Stimulated activated CD8-positive, alpha-beta memory T cell treated with anti-CD3 and anti-CD28 coated beads, Interleukin-15, amount 100 ng/mL, for 48 hours (primary cell): ENCODE results near the gene ZNF287.
"Not testable (repeated sequence)": the region's sequence is repeated elsewhere in the genome, so short reads cannot be mapped to it uniquely, and the experiment has no call there.

Experiments used
- DNase-seq, 2 donors: peaks; one replicate each; pipeline ENCODE4 v3.0.0-alpha.2; 2020; ENCODE audit warnings: low read depth in 2 of 2

The ZNF287 gene

DNA sequence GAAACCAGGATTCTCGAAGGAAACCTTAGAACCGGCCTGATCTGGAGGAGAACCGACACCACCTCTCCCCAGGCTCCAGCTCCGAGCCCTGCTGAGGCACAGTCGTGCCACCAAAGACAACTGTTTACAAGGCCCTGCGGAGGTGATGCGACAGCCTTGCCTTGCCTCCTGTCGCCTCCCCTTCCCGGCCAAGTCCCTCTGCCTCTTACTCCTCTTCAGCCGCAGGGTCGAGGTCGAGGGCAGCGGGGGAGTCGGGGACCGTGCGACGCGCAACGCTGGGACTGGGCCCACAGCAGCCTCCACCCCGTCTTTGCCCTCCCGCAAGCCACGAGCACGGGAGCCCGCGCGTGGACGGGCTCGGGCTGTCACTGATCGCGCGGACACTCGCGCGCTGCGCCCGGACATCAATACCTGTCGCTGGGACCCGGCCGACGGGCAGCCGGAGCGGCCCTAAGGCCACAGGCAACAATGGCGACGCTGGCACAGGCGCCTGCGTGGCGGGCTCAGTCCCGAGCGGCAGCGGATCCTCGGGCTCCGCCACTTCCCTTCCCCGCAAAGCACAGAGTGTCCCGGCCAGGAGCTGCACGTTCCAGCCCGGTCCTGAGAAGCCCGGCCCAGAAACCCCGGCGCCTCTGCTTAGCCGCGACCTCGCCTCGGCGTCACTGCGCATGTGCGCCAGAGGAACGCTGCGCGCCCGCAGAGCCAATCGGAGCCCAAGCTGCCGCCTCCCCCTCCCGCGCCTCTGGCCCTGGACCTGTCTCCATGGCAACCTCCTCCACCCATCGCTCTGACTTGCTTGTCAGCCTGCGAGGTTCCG lies at the start of gene ZNF287:
TSS of gene ZNF287 (minus strand) at position 664 of the 817 bp plus-strand sequence. CDS start 1,473 bp downstream, outside the sequence.
- DNase-seq = peak; percentile 88

DNA sequence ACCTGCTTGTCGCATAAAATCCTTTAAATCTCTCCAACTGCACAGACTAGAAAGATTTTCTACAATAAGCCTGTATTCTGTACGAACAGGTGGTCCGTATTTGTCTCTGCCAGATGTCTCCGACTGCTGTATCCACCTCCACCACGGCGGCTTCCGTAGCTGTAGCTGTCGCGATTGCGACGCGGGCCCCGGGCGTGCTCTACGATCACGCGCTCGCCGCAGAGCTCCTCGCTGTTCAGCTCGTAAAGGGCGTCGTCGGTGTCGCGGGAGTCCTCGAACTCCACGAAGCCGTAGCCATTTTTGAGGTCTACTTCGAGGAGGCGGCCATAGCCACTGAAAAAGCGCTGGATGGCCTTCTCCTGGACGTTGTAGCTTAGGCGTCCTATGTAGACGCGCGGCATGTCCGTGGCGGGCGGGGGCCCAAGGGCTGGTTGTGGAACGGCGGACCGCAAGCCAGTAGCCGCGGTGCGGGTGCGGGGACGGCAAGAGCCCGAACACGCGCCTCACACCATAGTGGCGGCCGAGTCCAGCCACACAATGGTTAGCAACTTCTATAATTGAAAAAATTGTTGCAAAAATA lies 48.6 kb upstream of the ZNF287 start:
- no peak for DNase-seq

DNA sequence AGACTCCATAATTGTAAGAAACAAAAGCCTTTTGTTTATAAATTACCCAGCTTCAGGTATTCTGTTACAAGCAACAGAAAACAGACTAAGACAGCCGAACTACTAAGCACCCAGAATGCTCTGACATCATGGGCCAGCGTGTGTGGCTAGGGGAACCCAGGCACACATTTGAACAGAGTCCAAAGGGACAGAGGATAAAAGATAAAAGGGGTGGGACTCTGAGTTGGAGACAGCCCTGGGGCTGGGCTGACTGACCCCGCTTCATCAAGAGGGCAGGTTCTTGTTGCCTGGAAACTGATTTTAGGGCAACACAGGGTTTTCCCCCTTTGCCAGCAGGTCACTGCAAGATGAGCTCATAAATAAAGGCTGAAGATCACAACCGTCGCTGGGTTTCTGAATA lies 30.5 kb upstream of the ZNF287 start:
- no peak for DNase-seq

DNA sequence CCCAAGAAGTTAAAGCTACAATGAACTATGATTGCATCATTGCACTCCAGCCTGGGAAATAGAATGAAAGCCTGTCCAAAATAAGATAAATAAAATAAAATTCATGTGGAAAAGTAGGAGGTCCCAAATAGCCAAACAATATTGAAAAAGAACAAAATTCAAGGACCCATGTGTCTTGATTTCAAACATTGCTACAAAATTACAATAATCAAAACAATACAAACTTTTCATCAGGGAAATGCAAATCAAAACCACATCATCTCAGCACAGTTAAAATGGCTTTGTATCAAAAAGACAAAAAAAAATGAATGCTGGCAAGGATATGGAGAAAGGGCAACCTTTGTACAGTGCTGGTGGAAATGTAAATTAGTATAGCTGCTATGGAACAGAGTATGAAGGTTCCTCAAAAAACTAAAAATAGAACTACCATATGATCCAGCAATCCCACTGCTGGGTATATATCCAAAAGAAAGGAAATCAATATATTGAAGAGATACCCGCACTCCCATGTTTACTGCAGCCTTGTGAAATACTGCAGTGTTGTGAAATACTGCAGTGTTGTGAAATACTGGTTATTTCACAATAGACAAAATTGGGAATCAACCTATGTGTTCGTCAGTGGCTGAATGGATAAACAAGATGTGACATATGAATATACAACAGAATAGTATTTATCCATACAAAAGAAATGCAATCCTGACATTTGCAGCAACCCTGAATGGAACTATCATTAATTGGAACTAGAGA lies 24.5 kb upstream of the ZNF287 start:
- no peak for DNase-seq

DNA sequence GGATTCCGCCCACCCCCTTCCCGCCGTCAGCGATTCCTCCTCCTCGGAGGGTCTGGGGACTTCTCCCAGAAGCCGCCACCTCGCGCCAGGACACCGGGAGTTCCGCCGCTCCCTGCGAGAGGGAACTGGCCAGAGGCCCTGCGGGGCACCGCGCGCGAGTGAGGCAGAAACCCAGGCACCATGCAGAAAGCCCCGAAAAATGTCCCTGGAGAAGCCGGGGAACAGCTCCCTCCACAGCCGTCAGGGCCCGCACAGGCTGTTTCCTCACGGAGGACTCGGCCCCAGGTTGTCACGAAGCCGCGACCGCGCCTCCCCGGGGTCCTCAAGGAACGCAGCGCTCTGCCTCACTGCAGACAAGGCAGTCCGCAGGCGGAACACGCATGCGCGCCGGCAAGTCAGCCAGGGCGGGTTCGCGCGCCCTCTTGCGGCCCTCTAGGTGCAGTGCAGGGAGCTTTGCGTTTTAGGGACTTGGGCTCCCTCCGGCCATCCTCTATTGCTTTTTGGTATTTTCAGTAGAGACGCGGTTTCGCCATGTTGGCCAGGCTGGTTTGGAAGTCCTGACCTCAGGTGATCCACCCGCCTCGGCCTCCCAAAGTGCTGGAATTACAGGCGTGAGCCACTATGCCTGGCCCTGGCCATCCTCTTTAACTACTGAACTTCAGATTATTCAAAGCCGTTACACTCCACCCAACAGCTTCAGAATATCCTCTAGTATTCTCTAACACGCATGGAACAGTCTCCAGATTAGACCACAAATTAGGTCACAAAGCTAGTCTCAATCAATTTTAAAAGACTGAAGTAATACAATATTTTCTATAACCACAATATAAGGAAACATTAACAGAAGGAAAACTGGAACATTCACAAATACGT lies 20.3 kb upstream of the ZNF287 start:
- DNase-seq = peak; percentile 84 to 87

GRCh38 chr17:16585796-16586195 lies 16.8 kb upstream of the ZNF287 start:
- no peak for DNase-seq

DNA sequence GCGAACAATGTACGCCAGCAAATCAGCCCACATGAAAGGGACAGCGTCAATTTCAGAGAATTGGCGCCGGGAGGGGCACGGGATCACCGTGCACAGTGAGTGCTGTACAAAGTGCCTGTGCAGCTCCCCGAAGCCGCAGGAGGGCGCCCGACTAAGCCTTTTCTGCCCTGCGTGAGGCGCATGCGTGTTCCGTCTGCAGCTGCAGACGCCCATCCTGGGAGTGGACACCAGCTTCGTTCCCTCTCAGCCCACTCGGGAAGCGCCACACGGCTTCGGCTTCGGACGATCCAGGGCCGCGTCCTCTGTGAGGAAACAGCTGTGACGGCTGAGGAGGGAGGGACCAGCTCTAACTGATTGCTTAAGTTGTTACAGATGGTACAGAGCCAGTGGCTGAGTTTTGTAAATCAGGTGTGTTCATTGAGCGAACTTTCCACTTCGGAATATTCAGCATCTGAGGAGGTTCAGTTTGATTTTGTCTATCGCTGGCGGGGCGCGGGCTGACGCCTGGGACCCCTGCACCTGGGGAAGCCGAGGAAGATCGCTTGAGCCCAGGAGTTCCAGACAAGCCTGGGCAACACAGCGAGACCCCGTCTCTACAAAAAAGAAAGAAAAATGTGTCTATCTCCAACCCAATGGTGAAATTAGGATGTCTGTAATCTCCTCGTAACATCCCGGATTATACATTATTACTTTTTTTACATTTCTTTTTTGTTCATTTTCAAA lies 15.4 kb upstream of the ZNF287 start:
- peak; percentile 86 for DNase-seq

DNA sequence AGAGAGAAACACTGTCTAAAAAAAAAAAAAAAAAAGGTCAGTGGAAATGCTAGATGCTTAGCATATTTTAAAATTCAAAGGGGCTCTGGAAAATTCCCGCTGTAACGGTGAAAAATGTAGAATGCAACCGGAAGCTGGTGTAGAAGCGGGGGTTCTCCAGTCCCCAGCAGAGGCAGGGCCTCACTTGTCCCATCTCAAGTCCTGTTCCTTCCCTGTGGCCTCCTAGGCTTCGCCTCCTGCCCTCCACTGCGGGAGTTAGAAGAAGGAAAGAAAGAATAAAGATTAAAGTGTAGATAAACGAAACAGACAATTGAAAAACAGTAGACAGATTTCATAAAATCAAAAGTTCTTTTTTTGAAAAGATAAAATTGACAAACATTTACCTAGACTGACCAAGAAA lies 14.8 kb upstream of the ZNF287 start:
- no peak for DNase-seq

- DNase-seq = no peak
These were observed 4.5 kb upstream of the ZNF287 start for GRCh38 chr17:16573466-16573865.

DNA sequence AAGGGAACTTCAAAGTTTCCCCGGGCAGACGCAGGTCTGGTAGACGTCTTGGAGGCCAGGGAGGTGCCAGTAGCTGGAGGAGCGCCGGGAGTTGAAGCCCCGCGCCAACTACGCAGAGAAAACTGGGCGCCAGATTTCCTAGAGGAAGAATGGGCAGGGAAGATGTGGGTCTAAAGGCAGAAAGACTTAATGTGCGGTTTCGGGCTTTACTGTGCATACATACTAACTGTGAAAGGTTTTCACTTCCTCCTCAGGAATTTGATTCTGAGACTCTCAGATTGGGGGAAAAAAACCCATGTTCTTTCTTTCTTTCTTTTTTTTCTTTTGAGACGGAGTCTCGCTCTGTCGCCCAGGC lies 331 bp upstream of the ZNF287 start:
- DNase-seq = no peak

- DNase-seq = no peak
These were observed 16.4 kb downstream of the ZNF287 start for GRCh38 chr17:16552637-16553045.

GRCh38 chr17:16551878-16552636 lies 16.9 kb downstream of the ZNF287 start:
- no peak for DNase-seq

GRCh38 chr17:16537130-16537458 lies 31.9 kb downstream of the ZNF287 start:
- DNase-seq = no peak

DNA sequence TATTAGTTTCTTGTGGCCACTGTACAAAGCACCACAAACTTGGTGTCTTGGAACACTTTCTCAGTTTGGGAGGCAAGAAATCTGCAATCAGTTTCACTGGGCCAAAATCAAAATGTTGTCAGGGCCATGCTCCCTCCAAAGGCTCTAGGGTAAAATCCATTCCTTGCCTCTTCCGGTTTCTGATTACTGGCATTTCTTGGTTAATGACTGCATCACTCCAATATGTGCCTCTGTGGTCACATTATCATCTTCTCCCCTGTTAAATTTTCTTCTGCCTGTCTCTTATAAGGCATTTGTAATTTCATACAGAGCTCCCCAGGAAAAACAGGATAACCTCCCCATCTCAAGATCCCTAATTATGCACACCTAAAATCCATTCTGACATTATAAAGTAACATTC lies 34.8 kb downstream of the ZNF287 start:
- DNase-seq = no peak

DNA sequence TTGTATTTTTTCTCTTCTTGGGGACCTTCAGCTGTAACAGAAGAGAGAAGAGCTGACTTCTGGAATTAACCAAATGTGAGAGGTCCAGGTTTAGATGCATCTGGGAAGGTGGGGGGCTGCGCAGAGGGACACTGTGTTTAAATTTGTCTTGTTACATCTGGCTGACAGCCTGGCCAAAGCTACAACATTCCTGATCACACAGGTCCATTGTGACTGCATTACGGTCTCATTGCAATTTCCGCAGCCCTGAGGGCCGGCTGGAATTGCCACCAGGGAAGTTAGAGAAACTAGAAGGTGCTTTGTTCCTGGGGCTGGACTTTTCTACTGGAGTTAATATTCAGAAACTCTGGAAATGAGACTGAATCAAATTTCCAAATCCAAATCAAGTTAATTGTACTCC lies 39.1 kb downstream of the ZNF287 start:
- no peak for DNase-seq

DNA sequence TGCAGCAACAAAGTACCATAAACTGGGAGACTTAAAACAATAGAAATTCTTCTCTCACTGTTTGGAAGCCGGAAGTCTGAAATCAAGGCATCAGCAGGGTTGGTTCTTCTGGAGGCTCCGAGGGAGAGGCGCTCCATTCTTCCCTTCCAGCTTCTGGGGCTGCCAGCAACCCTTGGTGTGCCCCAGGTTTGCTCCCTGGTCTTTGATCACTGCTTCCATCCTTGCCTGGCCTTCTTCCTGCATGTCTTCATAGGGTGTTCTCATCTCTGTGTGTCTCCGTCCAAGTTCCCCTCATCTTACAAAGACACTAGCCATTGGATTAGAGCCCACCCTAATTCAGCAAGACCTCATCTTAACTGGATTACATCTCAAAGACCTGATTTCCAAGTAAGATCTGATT lies 41.7 kb downstream of the ZNF287 start:
- no peak for DNase-seq

DNA sequence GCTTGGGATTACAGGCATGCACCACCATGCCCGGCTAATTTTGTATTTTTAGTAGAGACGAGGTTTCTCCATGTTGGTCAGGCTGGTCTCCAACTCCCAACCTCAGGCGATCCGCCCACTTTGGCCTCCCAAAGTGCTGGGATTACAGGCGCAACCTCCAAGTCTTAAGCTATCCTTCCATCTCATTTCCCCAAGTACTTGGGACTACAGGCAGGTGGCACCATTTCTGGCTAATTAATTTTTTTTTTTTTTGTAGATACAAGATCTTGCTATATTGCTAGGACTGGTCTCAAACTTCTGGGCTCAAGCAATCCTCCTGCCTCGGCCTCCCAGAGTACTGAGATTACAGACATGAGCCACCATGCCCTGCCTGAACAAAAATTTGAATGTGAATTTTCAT lies 43.4 kb downstream of the ZNF287 start:
- not testable (repeated sequence) for DNase-seq

GRCh38 chr17:16521070-16521727 lies 47.8 kb downstream of the ZNF287 start:
- peak; percentile 19 to 35 for DNase-seq

GRCh38 chr17:16519021-16519420 lies 50.0 kb downstream of the ZNF287 start:
- DNase-seq = no peak

GRCh38 chr17:16517477-16517876 lies 51.5 kb downstream of the ZNF287 start:
- no peak for DNase-seq
